VCaP (cell line): Measurements from ENCODE around the gene SCN11A.

Experiments
- H3K27ac ChIP-seq: fragments of 450-650 bp; 2 replicates; pipeline ENCODE4 v1.5.1; 2017
- CTCF ChIP-seq: fragments of 450-650 bp; conservative IDR thresholded peaks from 2 replicates; pipeline ENCODE4 v1.5.1; 2017; ENCODE audit warnings: mild to moderate bottlenecking, moderate library complexity

SCN11A gene

GRCh38 chr3:39005295-39005694, 46.4 kb downstream of the SCN11A start:
- H3K27ac ChIP-seq = no peak overlapping the region
- TF ChIP-seq CTCF = no peak
